Small intestine (tissue), 7 donors: Measurements from ENCODE around the gene CCDC33. TPM values are rescaled to one million over a fixed set of nuclear protein-coding genes. Genes with fewer than 3 reads are reported as not detected.

Source experiments
- DNase-seq, 2 donors: peaks; one replicate each; pipeline versions ENCODE4 v3.0.0 to v3.0.0-alpha.2; 2013
- FAIRE-seq: peaks from 2 replicates; lab custom pipeline; 2012; peaks lifted over from hg19 to GRCh38; lab: Jason Lieb, UNC
- H3K27ac ChIP-seq, 3 donors: one replicate each; pipeline ENCODE4 v1.5.1; 2013; ENCODE audit warnings: low read length in 2 of 3, mild to moderate bottlenecking in 2 of 3, control low read depth in 1 of 3, inconsistent platforms in 1 of 3, low read depth in 1 of 3, moderate library complexity in 1 of 3
- H3K27me3 ChIP-seq, 3 donors: one replicate each; pipeline ENCODE4 v1.6.1; 2013; ENCODE audit warnings: low read length in 3 of 3, inconsistent platforms in 1 of 3; ENCODE audit not compliant: control insufficient read depth in 3 of 3, insufficient read depth in 3 of 3
- H3K36me3 ChIP-seq, 3 donors: one replicate each; pipeline ENCODE4 v1.6.1; 2013; ENCODE audit warnings: low read length in 3 of 3, inconsistent platforms in 1 of 3, low read depth in 1 of 3, mild to moderate bottlenecking in 1 of 3, moderate library complexity in 1 of 3; ENCODE audit not compliant: control insufficient read depth in 3 of 3, insufficient read depth in 2 of 3
- H3K4me1 ChIP-seq, 3 donors: one replicate each; pipeline ENCODE4 v1.6.1; 2013; ENCODE audit warnings: low read length in 2 of 3, inconsistent platforms in 1 of 3, low read depth in 1 of 3, mild to moderate bottlenecking in 1 of 3, moderate library complexity in 1 of 3; ENCODE audit not compliant: control insufficient read depth in 3 of 3, insufficient read depth in 2 of 3
- H3K4me3 ChIP-seq, 3 donors: one replicate each; pipeline ENCODE4 v1.5.1; 2013; ENCODE audit warnings: low read length in 3 of 3, control low read depth in 1 of 3, inconsistent platforms in 1 of 3, low read depth in 1 of 3, mild to moderate bottlenecking in 1 of 3, moderate library complexity in 1 of 3
- H3K9me3 ChIP-seq, 2 donors: one replicate each; pipeline ENCODE4 v1.6.1; 2013; ENCODE audit warnings: low read depth in 1 of 2, low read length in 1 of 2; ENCODE audit not compliant: control insufficient read depth in 2 of 2, insufficient read depth in 1 of 2
- WGBS, 3 donors: extraction: QIAGEN DNeasy Blood & Tissue Kit; methylation state at CpG; one replicate each; pipeline ENCODE4 v1.1.7; 2013; 5-methylcytosine and 5-hydroxymethylcytosine counted together
- polyA plus RNA-seq, 4 donors: library from polyadenylated mRNA; stranded (reverse) in 3 of 4; unstranded in 1 of 4; fragments of 200-250 nt in 3 of 4; fragments of 120-200 nt in 1 of 4; gene quantifications; one replicate each; pipeline versions ENCODE4 v1.2.1 to v1.2.3, GENCODE V29; 2013
- donor health status: healthy with polysubstance abuse.
- donor health status: control.
- donor health status: control.
- donor health status: Bipolar disorder and iron deficiency.
- donor health status: healthy.

Gene CCDC33
- polyA plus RNA-seq, 4 donors = 0.01 to 1.1 TPM; not detected in 2

DNA sequence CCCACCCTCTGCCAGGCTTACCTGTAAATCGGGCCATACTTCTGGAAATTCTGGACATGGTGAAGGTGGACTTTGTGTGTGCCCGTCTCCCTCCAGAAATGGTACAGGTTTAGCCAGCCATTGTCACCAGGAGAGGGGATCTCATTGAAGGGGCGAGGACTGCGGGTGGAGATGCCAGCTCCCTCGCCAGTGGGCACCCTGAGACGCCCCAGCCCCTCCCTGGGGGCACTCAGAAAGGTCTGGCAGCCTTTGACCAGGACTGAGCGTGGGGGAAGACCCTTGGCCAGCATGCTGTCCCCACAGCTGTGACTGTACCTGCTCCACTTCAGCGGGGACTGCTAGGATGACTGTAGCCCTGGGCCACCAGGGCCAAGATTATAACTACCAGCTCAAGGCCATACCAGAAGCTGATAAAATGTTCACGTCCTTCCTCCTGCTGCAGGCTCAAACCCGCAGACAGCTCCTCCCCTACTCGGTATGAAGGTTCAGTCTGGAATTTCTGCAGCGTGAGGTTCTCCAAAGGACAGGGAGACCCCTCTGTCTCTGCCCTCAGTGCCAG lies 131.2 kb downstream of the CCDC33 start, which contains the start of gene CYP11A1:
TSS of gene CYP11A1 (minus strand) at position 351 of the 559 bp plus-strand sequence. CDS start at position 290, 61 bp downstream.
- FAIRE-seq (no peak), DNase-seq (no peak)
- Histone ChIP-seq H3K4me1 (no peaks in the 10 kb centered on the region), H3K9me3 (no peaks in the 10 kb centered on the region), H3K36me3 (no peaks in the 10 kb centered on the region), H3K27me3 (peaks cover 3 to 38% (median 12%) of the 10 kb centered on the region in 3 donors), H3K27ac (no peak within 1 kb of the TSS), H3K4me3 (no peak within 1 kb of the TSS)
- WGBS, 3 donors = 56 to 81% (median 65%) methylated on average over 12 of the region's 12 CpGs

DNA sequence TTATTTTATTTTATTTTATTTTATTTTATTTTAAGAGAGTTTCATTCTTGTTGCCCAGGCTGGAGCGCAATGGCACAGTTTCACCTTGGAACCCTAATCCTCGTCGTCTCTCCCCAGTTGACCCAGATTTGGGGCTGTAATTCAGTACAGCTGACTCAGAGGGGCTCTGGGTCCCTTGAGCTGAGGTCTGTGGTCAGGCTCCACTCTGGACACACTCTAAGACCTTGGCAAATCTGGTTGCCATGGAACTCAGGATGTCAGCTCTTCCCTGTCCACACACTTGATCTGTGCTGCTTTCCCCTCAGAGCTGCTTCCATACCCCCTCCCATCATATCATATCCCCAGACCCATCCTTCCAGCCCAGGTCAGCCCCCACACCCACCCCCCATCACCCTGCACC lies 132.0 kb downstream of the CCDC33 start:
- FAIRE-seq (no peak), DNase-seq (no peak)
- Histone ChIP-seq H3K27ac (no peak overlapping the region), H3K27me3 (peaks cover 3 to 40% (median 12%) of the 10 kb centered on the region in 3 donors), H3K4me1 (no peaks in the 10 kb centered on the region), H3K9me3 (no peaks in the 10 kb centered on the region), H3K4me3 (no peak overlapping the region), H3K36me3 (no peaks in the 10 kb centered on the region)
- WGBS, 3 donors = 77 to 93% (median 79%) methylated on average over 3 of the region's 3 CpGs

DNA sequence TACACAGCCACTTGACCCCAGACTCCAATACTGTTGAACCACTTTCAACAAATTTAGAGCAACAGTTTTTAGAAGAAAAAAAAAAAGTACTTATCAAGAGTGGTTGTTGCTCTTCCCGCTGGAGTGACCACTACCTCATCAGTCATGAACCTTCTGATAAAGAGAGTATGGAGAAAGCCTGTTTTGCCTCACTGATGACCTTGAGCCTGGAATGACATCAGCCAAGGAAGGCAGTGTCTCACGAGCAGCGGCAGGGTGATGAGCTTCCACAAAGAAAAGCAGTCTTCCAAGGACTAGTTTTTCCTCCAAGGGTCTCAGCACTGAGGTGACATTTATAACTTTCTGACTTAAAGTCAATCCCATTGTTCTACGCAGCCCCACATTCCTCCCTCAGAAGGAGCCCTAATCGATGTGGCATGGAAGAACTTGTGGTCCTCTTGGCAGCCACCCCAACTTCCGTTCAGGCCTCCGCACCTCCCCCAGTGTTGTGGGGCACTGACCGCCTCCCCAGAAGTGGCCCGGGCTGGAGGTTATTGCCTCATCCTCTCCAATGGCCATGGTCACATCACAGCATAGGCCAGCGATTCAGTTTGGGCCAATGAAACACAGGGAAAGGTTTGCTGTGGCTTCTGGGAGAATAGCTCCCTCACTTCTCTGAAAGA lies 133.1 kb downstream of the CCDC33 start:
- H3K4me3 ChIP-seq = no peak overlapping the region
- no peak for FAIRE-seq
- H3K4me1 ChIP-seq = peaks cover 0 to 5% (median 0%) of the 10 kb centered on the region in 3 donors
- no peak overlapping the region for H3K27ac ChIP-seq
- WGBS, 3 donors = 55 to 67% (median 56%) methylated on average over 10 of the region's 10 CpGs
- H3K9me3 ChIP-seq = no peaks in the 10 kb centered on the region
- no peak for DNase-seq
- no peaks in the 10 kb centered on the region for H3K36me3 ChIP-seq
- peaks cover 3 to 44% (median 12%) of the 10 kb centered on the region in 3 donors for H3K27me3 ChIP-seq

DNA sequence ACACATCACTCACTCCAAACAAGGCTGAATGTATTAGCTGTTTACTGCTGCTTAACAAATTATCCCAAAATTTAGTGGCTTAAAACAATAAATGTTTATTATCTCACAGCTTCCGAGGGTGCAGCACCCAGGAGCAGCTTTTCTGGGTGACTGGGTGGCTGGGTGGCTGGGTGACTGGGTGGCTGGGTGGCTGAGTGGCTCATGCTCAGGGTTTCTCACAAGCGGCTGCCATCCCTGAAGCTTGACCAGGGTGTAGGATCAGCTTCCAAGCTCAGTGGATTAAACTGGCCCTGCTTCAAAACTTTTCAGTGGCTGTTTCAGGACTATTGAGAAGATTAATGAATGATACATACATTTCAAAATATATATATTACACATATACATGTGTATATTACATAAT lies 133.6 kb downstream of the CCDC33 start:
- DNase-seq (no peak), FAIRE-seq (no peak)
- 54 to 80% (median 54%) methylated on average over 2 of the region's 2 CpGs for WGBS, 3 donors
- no peak overlapping the region for H3K4me3 ChIP-seq
- no peaks in the 10 kb centered on the region for H3K36me3 ChIP-seq
- H3K27me3 ChIP-seq = peaks cover 3 to 43% (median 12%) of the 10 kb centered on the region in 3 donors
- peaks cover 0 to 10% (median 0%) of the 10 kb centered on the region in 3 donors for H3K4me1 ChIP-seq
- H3K9me3 ChIP-seq = no peaks in the 10 kb centered on the region
- no peak overlapping the region for H3K27ac ChIP-seq

DNA sequence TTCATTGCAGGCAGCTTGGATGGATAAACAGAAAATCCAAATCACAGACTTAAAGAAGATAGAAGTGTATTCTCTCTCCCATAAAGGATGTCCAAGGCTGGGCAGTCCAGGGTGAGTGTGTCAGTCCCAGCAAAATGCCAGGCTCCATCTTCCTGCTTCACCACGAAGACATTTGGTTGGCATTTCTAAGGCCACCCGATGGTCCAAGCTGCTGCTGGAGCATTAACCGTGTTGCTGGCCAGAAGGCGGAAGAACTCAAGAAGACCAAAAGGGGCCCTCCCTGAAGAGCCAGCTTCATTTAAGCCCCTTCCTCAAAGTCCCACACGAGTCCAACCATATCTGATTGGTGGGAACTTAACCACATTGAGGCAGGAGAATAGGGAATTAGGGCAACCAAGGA lies 134.3 kb downstream of the CCDC33 start:
- H3K4me3 ChIP-seq = no peak overlapping the region
- no peak for DNase-seq
- H3K9me3 ChIP-seq = no peaks in the 10 kb centered on the region
- H3K27me3 ChIP-seq = peaks cover 3 to 36% (median 12%) of the 10 kb centered on the region in 3 donors
- WGBS, 3 donors = 68 to 86% (median 80%) methylated on average over 5 of the region's 5 CpGs
- peaks cover 0 to 11% (median 0%) of the 10 kb centered on the region in 3 donors for H3K4me1 ChIP-seq
- no peak for FAIRE-seq
- no peak overlapping the region for H3K27ac ChIP-seq
- no peaks in the 10 kb centered on the region for H3K36me3 ChIP-seq

DNA sequence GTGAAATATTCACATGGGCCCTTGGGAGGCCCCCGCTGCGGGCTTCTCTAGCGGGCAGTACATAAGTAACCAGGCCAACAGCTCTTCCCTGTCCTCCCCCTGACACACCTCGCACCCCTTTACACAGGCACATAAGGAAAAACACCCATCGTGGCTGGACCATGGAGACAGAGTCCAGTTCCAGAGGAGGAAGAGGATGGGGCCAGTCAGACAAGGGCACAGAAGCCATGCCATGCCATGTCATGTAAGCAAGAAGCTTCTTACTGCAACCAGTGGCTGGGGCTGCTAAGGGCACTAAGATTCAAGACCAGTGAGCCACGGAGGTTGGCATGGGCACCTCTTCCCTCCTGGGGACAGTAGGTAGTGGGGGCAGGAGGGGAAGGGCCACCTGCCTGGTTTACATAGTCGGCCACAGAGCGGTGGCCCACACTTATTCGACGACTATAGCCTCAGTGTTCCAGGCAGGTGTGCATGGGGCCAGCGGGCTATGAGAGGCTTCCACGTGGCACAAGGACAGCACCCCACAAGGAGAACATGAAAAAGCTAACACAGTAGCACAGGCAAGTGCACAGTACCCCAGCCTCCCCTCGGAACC lies 137.0 kb downstream of the CCDC33 start:
- 46 to 56% (median 56%) methylated on average over 13 of the region's 13 CpGs for WGBS, 3 donors
- Histone ChIP-seq H3K4me3 (no peak overlapping the region), H3K9me3 (no peaks in the 10 kb centered on the region), H3K27ac (no peak overlapping the region), H3K36me3 (no peaks in the 10 kb centered on the region), H3K4me1 (peaks cover 0 to 11% (median 0%) of the 10 kb centered on the region in 3 donors), H3K27me3 (peaks cover 0 to 18% (median under 1%) of the 10 kb centered on the region in 3 donors)
- FAIRE-seq = no peak
- no peak for DNase-seq

DNA sequence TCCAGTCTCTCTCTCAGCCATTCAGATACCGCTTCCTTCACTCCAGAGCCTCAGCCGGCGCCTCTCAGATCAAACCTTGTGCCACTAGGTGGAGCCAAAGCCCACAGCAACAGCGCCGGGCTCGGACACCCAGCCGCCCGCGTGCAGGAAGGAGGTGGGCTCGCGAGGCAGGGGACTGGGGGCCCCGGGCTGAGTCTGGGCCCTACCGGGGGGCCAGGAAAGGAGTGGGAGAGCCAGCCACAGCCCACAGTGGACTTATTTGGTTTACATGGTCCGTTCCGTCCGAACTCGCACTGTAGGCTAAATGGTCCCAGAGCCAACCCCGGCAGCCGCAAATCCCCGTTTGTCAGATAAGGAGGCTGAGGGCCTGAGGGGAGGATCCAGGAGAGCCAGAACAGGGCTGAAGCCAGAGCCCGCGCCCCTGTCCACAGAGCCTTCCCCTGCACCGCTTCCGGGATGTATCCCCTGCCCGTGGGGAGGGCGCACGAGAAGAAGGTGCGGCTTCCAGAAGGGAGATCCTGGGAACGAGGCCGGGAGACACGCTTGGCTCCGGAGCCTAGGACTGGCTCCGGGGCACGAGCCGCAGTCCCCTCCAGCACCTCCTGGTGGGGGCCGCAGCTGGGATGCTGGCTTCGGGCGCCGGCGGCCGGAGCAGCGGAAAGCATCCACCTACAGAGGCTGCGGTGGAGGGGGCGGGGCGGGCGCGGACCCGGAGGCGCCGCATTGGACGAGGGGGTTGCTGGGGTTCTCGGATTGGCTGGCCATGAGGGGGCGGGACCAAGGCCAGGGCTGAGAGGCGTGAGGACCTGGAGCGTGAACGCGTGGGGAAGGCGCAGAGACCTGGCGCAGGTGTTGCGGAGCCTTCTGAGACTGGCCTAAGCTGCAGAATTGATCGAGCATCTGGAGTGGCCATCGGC lies 137.9 kb downstream of the CCDC33 start:
- Histone ChIP-seq H3K4me3 (peak overlapping the region; percentile 17 to 56 (median 48)), H3K4me1 (peaks cover 0 to 11% (median 0%) of the 10 kb centered on the region in 3 donors), H3K27ac (peak overlapping the region in 1 of 3 donors; percentile 32), H3K36me3 (no peaks in the 10 kb centered on the region), H3K27me3 (peaks cover 0 to 18% (median 0%) of the 10 kb centered on the region in 3 donors), H3K9me3 (no peaks in the 10 kb centered on the region)
- FAIRE-seq = no peak
- 0% methylated on average over 48 to 62 of the region's 62 CpGs for WGBS, 3 donors
- DNase-seq = peak; percentile 91 to 94
